Panc1 (cell line): ENCODE data around the gene RPS6KB1. TPM values are rescaled to one million over a fixed set of nuclear protein-coding genes. Genes with fewer than 3 reads are reported as not detected.
"Not testable (repeated sequence)": the region's sequence is repeated elsewhere in the genome, so short reads cannot be mapped to it uniquely, and the experiment has no call there.

ENCODE experiments used
- ATAC-seq: fragments of 200-7000 bp; cut with Tn5 transposase; 2 replicates; pipeline ENCODE4 v1.9.1; 2020; ENCODE audit warnings: mild to moderate bottlenecking, moderate library complexity
- BruUV-seq: library from RNA; stranded (reverse); fragments of 400-500 nt; replicated peaks from 2 replicates; lab custom pipeline; 2021; lab: Mats Ljungman, UMichigan
- CTCF ChIA-PET: fragments of 300-600 bp; sonication (Branson Sonifier 250); formaldehyde crosslinking; loops from one replicate; lab custom pipeline; 2022; ENCODE audit warnings: antibody characterized with exemption; lab: Charles Lee
- POLR2A ChIA-PET: fragments of 300-600 bp; sonication (Branson Sonifier 250); formaldehyde crosslinking; loops from one replicate; lab custom pipeline; 2022; ENCODE audit warnings: antibody characterized with exemption; lab: Charles Lee
- DNase-seq: peaks from one replicate; pipeline ENCODE4 v3.0.0-alpha.2; 2010; ENCODE audit warnings: low read depth, low spot score
- H3K27ac ChIP-seq: 2 replicates; pipeline ENCODE4 v1.5.1; 2011; ENCODE audit warnings: mild to moderate bottlenecking, low read length, inconsistent platforms
- H3K27me3 ChIP-seq: fragments of 200-500 bp; sonication (Bioruptor generic); 2 replicates; pipeline ENCODE4 v1.6.0; 2014; ENCODE audit warnings: low read length, inconsistent platforms; ENCODE audit not compliant: control insufficient read depth, insufficient read depth
- H3K36me3 ChIP-seq: fragments of 200-500 bp; sonication (Bioruptor generic); 2 replicates; pipeline ENCODE4 v1.5.1; 2014; ENCODE audit warnings: inconsistent platforms, mild to moderate bottlenecking, low read length, moderate library complexity; ENCODE audit not compliant: control insufficient read depth, insufficient read depth
- H3K4me1 ChIP-seq: 2 replicates; pipeline ENCODE4 v1.5.1; 2011; ENCODE audit warnings: inconsistent platforms, mild to moderate bottlenecking, low read length, moderate library complexity; ENCODE audit not compliant: control insufficient read depth, insufficient read depth
- H3K4me3 ChIP-seq, 2 experiments: 2 replicates each; pipeline ENCODE4 v1.5.1; 2011 to 2012; ENCODE audit warnings: low read depth in 2 of 2, low read length in 2 of 2, mild to moderate bottlenecking in 2 of 2, inconsistent platforms in 1 of 2, moderate library complexity in 1 of 2
- H3K9me3 ChIP-seq: fragments of 200-500 bp; sonication (Bioruptor generic); 2 replicates; pipeline ENCODE4 v1.5.1; 2014; ENCODE audit warnings: low read depth, mild to moderate bottlenecking, inconsistent platforms, low read length, moderate library complexity; ENCODE audit not compliant: control insufficient read depth, insufficient read depth
- POLR2AphosphoS5 ChIP-seq: IDR thresholded peaks from 2 replicates; pipeline ENCODE4 v1.6.1; 2012; ENCODE audit warnings: mild to moderate bottlenecking, low read depth, low read length, moderate library complexity
- SIN3A ChIP-seq: IDR thresholded peaks from 2 replicates; pipeline ENCODE4 v1.6.1; 2012; ENCODE audit warnings: low read depth, mild to moderate bottlenecking, low read length, moderate library complexity, borderline replicate concordance; ENCODE audit not compliant: insufficient read depth
- TCF7L2 ChIP-seq: IDR thresholded peaks from 2 replicates; pipeline ENCODE4 v1.6.1; 2011; ENCODE audit warnings: mild to moderate bottlenecking, low read depth, low read length, inconsistent platforms
- in situ Hi-C: cut with HindIII; loops from 2 replicates; pipeline ENCODE4 v1.10.0; 2016; ENCODE audit warnings: low sequenced_read_pairs, low pct_unique_long_range_greater_than_20kb
- intact Hi-C: fragments of 100-400 bp; cut with micrococcal nuclease; formaldehyde crosslinking; loops from one replicate; pipeline ENCODE4 v1.10.0; 2022; ENCODE audit not compliant: unreplicated experiment
- total RNA-seq: library from RNA; stranded (reverse); gene quantifications from one replicate; pipeline ENCODE4 v1.2.1, GENCODE V29; 2021; ENCODE audit not compliant: unreplicated experiment
- TF ChIP-seq, protein P1 (sequence below): fragments of 450-650 bp; IDR thresholded peaks from 2 replicates; pipeline ENCODE4 v1.5.1; 2017; ENCODE audit warnings: mild to moderate bottlenecking
- TF ChIP-seq, protein P2 (sequence below), 2 experiments: IDR thresholded peaks; 2 replicates each; pipeline ENCODE4 v1.6.1; 2011 to 2012; ENCODE audit warnings: low read depth in 2 of 2, control low read depth in 1 of 2, low read length in 1 of 2, mild to moderate bottlenecking in 1 of 2, moderate library complexity in 1 of 2; ENCODE audit not compliant: insufficient read depth in 1 of 2

The RPS6KB1 gene
- total RNA-seq, 1 experiment from 2014 or later, result 34.6 TPM

DNA sequence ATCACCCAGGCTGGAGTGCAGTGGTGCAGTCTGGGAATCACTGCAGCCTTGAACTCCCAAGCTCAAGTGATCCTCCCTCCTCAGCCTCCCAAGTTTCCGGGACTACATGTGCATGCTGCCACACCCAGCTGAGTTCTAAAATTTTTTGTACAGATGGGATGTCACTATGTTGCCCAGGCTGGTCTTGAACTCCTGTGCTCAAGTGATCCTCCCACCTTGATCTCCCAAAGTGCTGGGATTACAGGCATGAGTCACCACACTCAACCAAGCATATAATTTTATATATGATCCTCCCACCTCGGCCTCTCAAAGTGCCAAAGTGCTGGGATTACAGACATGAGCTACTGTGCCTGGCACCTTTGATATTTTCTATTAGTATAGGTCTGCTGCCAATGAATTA is 78.8 kb downstream of the RPS6KB1 start:
- intact Hi-C loops, H3K4me3 ChIP-seq, DNase-seq, POLR2A ChIA-PET, H3K27me3 ChIP-seq, CTCF ChIA-PET, H3K9me3 ChIP-seq, H3K27ac ChIP-seq, H3K36me3 ChIP-seq, in situ Hi-C loops, H3K4me1 ChIP-seq, ATAC-seq, BruUV-seq: not testable (repeated sequence)

DNA sequence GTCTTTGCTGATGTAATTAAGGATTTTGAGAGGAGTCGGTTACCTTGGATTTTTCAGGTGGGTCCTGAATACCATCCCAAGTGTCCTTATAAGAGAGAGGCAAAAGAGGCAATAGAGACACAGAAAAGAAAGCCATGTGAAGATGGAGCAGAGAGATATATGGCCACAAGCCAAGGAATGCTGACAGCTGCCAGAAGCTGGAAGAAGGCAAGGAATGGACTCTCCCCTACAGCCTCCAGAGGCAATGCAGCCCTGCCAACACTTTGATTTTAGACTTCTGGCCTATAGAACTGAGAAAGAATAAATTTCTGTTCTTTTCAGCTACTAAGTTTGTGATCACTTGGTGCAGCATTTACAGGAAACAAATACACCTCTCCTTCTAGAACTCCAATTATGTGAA is 79.9 kb downstream of the RPS6KB1 start:
- DNase-seq, result no peak
- no peak for ATAC-seq
- in situ Hi-C loops (no loop called here), intact Hi-C loops (no loop called here)
- H3K36me3 ChIP-seq, result no peaks in the 10 kb centered on the region
- ChIA-PET CTCF (no interaction called here), POLR2A (no interaction called here)
- no TSS peak for BruUV-seq
- H3K9me3 ChIP-seq, result no peaks in the 10 kb centered on the region
- TF ChIP-seq POLR2AphosphoS5 (no peak), TCF7L2 (no peak), SIN3A (no peak)
- TF ChIP-seq, protein P1, sequence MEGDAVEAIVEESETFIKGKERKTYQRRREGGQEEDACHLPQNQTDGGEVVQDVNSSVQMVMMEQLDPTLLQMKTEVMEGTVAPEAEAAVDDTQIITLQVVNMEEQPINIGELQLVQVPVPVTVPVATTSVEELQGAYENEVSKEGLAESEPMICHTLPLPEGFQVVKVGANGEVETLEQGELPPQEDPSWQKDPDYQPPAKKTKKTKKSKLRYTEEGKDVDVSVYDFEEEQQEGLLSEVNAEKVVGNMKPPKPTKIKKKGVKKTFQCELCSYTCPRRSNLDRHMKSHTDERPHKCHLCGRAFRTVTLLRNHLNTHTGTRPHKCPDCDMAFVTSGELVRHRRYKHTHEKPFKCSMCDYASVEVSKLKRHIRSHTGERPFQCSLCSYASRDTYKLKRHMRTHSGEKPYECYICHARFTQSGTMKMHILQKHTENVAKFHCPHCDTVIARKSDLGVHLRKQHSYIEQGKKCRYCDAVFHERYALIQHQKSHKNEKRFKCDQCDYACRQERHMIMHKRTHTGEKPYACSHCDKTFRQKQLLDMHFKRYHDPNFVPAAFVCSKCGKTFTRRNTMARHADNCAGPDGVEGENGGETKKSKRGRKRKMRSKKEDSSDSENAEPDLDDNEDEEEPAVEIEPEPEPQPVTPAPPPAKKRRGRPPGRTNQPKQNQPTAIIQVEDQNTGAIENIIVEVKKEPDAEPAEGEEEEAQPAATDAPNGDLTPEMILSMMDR, result no peak
- TF ChIP-seq, protein P2, sequence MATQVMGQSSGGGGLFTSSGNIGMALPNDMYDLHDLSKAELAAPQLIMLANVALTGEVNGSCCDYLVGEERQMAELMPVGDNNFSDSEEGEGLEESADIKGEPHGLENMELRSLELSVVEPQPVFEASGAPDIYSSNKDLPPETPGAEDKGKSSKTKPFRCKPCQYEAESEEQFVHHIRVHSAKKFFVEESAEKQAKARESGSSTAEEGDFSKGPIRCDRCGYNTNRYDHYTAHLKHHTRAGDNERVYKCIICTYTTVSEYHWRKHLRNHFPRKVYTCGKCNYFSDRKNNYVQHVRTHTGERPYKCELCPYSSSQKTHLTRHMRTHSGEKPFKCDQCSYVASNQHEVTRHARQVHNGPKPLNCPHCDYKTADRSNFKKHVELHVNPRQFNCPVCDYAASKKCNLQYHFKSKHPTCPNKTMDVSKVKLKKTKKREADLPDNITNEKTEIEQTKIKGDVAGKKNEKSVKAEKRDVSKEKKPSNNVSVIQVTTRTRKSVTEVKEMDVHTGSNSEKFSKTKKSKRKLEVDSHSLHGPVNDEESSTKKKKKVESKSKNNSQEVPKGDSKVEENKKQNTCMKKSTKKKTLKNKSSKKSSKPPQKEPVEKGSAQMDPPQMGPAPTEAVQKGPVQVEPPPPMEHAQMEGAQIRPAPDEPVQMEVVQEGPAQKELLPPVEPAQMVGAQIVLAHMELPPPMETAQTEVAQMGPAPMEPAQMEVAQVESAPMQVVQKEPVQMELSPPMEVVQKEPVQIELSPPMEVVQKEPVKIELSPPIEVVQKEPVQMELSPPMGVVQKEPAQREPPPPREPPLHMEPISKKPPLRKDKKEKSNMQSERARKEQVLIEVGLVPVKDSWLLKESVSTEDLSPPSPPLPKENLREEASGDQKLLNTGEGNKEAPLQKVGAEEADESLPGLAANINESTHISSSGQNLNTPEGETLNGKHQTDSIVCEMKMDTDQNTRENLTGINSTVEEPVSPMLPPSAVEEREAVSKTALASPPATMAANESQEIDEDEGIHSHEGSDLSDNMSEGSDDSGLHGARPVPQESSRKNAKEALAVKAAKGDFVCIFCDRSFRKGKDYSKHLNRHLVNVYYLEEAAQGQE (IDR thresholded peaks at IDR 0.05; ENCODE audit: insufficient read depth in 1 of 2, low read depth in 2 of 2, low read length in 1 of 2), result no peak
- H3K27me3 ChIP-seq, result no peaks in the 10 kb centered on the region
- no peak overlapping the region for H3K27ac ChIP-seq
- H3K4me1 ChIP-seq, result no peaks in the 10 kb centered on the region
- H3K4me3 ChIP-seq, result no peak overlapping the region

DNA sequence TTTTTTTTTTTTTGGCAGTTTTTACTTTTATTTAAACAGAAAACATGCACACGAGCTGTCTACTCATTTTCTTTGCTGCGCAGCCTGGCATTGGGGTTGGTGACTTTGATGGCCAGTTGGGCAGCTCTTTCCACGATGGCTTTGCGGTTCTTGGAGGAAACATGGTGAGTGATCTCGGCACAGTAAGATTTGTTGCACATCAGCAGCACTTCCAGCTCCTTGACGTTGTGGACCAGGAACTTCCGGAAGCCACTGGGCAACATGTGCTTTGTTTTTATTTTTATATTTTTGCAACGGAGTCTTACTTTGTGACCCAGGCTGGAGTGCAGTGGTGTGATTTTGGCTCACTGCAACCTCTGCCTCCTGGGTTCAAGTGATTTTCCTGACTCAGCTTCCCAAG is 80.6 kb downstream of the RPS6KB1 start:
- intact Hi-C loops, BruUV-seq, H3K36me3 ChIP-seq, in situ Hi-C loops, H3K27ac ChIP-seq, H3K4me3 ChIP-seq, CTCF ChIA-PET, H3K9me3 ChIP-seq, DNase-seq, H3K27me3 ChIP-seq, H3K4me1 ChIP-seq, POLR2A ChIA-PET, ATAC-seq: not testable (repeated sequence)

DNA sequence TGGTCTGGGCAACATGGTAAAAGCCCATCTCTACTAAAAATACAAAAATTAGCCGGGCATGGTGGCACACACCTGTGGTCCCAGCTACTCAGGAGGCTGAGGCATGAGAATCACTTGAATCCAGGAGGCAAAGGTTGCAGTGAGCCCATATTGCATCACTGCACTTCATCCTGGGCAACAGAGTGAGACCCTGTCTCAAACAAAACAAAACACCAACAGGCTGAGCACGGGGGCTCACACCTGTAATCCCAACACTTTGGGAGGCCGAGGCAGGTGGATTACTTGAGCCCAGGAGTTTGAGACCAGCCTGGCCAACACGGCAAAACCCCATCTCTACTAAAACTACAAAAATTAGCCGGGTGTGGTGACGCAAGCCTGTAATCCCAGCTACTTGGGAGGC is 82.2 kb downstream of the RPS6KB1 start:
- CTCF ChIA-PET, BruUV-seq, intact Hi-C loops: not testable (repeated sequence)

DNA sequence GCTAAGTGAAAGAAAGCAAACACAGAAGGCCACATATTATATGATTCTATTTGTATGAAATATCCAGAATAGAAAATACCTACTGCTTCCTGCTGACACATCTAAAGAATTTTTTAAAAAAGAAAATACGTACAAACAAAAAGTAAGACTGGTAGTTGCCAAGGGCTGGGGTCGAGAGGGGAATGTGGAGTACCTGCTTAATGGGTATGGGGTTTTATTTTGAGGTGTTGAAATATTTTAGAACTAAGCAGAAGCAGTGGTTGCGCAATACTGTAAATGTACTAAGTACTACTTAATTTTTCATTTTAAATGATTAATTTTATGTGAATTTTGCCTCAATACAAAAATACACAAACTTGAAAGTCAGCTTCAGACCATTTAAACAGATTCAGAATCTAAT is 103.7 kb downstream of the RPS6KB1 start:
- in situ Hi-C loops, BruUV-seq, intact Hi-C loops, CTCF ChIA-PET, POLR2A ChIA-PET, H3K4me1 ChIP-seq, H3K36me3 ChIP-seq, DNase-seq, H3K27me3 ChIP-seq, ATAC-seq, H3K9me3 ChIP-seq, H3K27ac ChIP-seq, H3K4me3 ChIP-seq: not testable (repeated sequence)

More for the DNA sequence above, 82.2 kb downstream of the RPS6KB1 start:
- H3K4me3 ChIP-seq, in situ Hi-C loops, H3K9me3 ChIP-seq, H3K36me3 ChIP-seq, H3K27ac ChIP-seq, POLR2A ChIA-PET, ATAC-seq, DNase-seq, H3K4me1 ChIP-seq, H3K27me3 ChIP-seq: not testable (repeated sequence)
